H9 (cell line): Measurements from ENCODE around the gene NT5C2. TPM values are rescaled to one million over a fixed set of nuclear protein-coding genes. Genes with fewer than 3 reads are reported as not detected.

Source experiments
- DNase-seq: peaks from one replicate; pipeline ENCODE4 v3.0.0-alpha.2; 2017
- H2AFZ ChIP-seq: one replicate; pipeline ENCODE4 v1.6.1; 2013; ENCODE audit warnings: mild to moderate bottlenecking, low read length, control low read depth, moderate library complexity
- H2AK5ac ChIP-seq: 2 replicates; pipeline ENCODE4 v1.6.1; 2013; ENCODE audit warnings: low read length, control low read depth, mixed read lengths; ENCODE audit not compliant: insufficient read length
- H2BK120ac ChIP-seq: one replicate; pipeline ENCODE4 v1.6.1; 2013; ENCODE audit warnings: low read depth, mild to moderate bottlenecking, low read length, control low read depth, inconsistent platforms; ENCODE audit not compliant: poor library complexity, severe bottlenecking
- H2BK12ac ChIP-seq: 2 replicates; pipeline ENCODE4 v1.6.1; 2013; ENCODE audit warnings: low read length, control low read depth, mixed read lengths, low read depth; ENCODE audit not compliant: insufficient read length
- H2BK15ac ChIP-seq: 2 replicates; pipeline ENCODE4 v1.6.1; 2013; ENCODE audit warnings: low read depth, low read length, control low read depth
- H2BK20ac ChIP-seq: one replicate; pipeline ENCODE4 v1.6.1; 2013; ENCODE audit warnings: low read depth, mild to moderate bottlenecking, low read length, control low read depth, inconsistent platforms; ENCODE audit not compliant: poor library complexity, severe bottlenecking
- H2BK5ac ChIP-seq: 2 replicates; pipeline ENCODE4 v1.6.1; 2013; ENCODE audit warnings: low read length, control low read depth, mixed read lengths; ENCODE audit not compliant: insufficient read length
- H3K14ac ChIP-seq: 2 replicates; pipeline ENCODE4 v1.6.1; 2013; ENCODE audit warnings: low read length, control low read depth; ENCODE audit not compliant: insufficient read depth
- H3K18ac ChIP-seq: 2 replicates; pipeline ENCODE4 v1.6.1; 2013; ENCODE audit warnings: low read depth, mild to moderate bottlenecking, mixed read lengths, low read length, control low read depth; ENCODE audit not compliant: insufficient read length
- H3K23ac ChIP-seq: 2 replicates; pipeline ENCODE4 v1.6.1; 2013; ENCODE audit warnings: low read length, control low read depth, mixed read lengths, low read depth; ENCODE audit not compliant: insufficient read length
- H3K23me2 ChIP-seq: 2 replicates; pipeline ENCODE4 v1.6.1; 2013; ENCODE audit warnings: low read depth, mild to moderate bottlenecking, mixed read lengths, low read length, control low read depth; ENCODE audit not compliant: insufficient read length, poor library complexity, severe bottlenecking
- H3K27ac ChIP-seq: 2 replicates; pipeline ENCODE4 v1.5.1; 2013; ENCODE audit warnings: low read length, control low read depth, mixed read lengths, low read depth; ENCODE audit not compliant: insufficient read length
- H3K27me3 ChIP-seq: 2 replicates; pipeline ENCODE4 v1.6.1; 2013; ENCODE audit warnings: low read length, control low read depth, inconsistent platforms; ENCODE audit not compliant: insufficient read depth
- H3K4ac ChIP-seq: 2 replicates; pipeline ENCODE4 v1.6.1; 2013; ENCODE audit warnings: low read depth, mild to moderate bottlenecking, control low read depth, inconsistent platforms, low read length, moderate library complexity
- H3K4me1 ChIP-seq: 2 replicates; pipeline ENCODE4 v1.6.1; 2013; ENCODE audit warnings: low read length, control low read depth, inconsistent platforms; ENCODE audit not compliant: insufficient read depth
- H3K4me2 ChIP-seq: 2 replicates; pipeline ENCODE4 v1.6.1; 2013; ENCODE audit warnings: low read length, control low read depth, mixed read lengths; ENCODE audit not compliant: insufficient read length, insufficient read depth
- H3K56ac ChIP-seq: 2 replicates; pipeline ENCODE4 v1.6.1; 2013; ENCODE audit warnings: low read depth, mild to moderate bottlenecking, mixed read lengths, low read length, control low read depth; ENCODE audit not compliant: insufficient read length
- H3K79me1 ChIP-seq: 2 replicates; pipeline ENCODE4 v1.6.1; 2013; ENCODE audit warnings: low read depth, mild to moderate bottlenecking, moderate library complexity, low read length, control low read depth, inconsistent platforms; ENCODE audit not compliant: insufficient read depth, poor library complexity, severe bottlenecking
- H3K79me2 ChIP-seq: 2 replicates; pipeline ENCODE4 v1.6.1; 2013; ENCODE audit warnings: low read length, control low read depth, inconsistent platforms; ENCODE audit not compliant: insufficient read depth
- H3K9ac ChIP-seq: 2 replicates; pipeline ENCODE4 v1.6.1; 2013; ENCODE audit warnings: low read length, control low read depth, mixed read lengths; ENCODE audit not compliant: insufficient read length; ENCODE audit errors: extremely low read depth
- H3K9me3 ChIP-seq: one replicate; pipeline ENCODE4 v1.6.1; 2013; ENCODE audit warnings: low read depth, low read length, inconsistent platforms; ENCODE audit not compliant: control insufficient read depth
- H3T11ph ChIP-seq: one replicate; pipeline ENCODE4 v1.6.1; 2013; ENCODE audit warnings: mild to moderate bottlenecking, low read length, control low read depth, inconsistent platforms
- H4K20me1 ChIP-seq: one replicate; pipeline ENCODE4 v1.6.1; 2013; ENCODE audit not compliant: control insufficient read depth, insufficient read length, insufficient read depth
- H4K5ac ChIP-seq: 2 replicates; pipeline ENCODE4 v1.6.1; 2013; ENCODE audit warnings: low read depth, mild to moderate bottlenecking, mixed read lengths, low read length, control low read depth; ENCODE audit not compliant: insufficient read length
- H4K8ac ChIP-seq: replicated peaks from 2 replicates; pipeline ENCODE4 v1.6.1; 2013; ENCODE audit warnings: low read length, control low read depth, mixed read lengths, low read depth; ENCODE audit not compliant: insufficient read length
- H4K91ac ChIP-seq: 2 replicates; pipeline ENCODE4 v1.6.1; 2013; ENCODE audit warnings: low read depth, mild to moderate bottlenecking, moderate library complexity, mixed read lengths, low read length, control low read depth; ENCODE audit not compliant: insufficient read length
- H3K27ac Mint-ChIP-seq, 3 experiments: 2 replicates in 2 of 3; 3 replicates in 1 of 3; pipeline ENCODE4 v1.8.0; 2020 to 2021; ENCODE audit warnings: mixed read lengths in 3 of 3, mild to moderate bottlenecking in 1 of 3, moderate library complexity in 1 of 3
- H3K27me3 Mint-ChIP-seq: 2 replicates; pipeline ENCODE4 v1.8.0; 2021; ENCODE audit warnings: low read depth, mild to moderate bottlenecking, moderate library complexity, mixed read lengths
- H3K36me3 Mint-ChIP-seq, 3 experiments: 2 replicates in 2 of 3; 3 replicates in 1 of 3; pipeline ENCODE4 v1.8.0; 2020 to 2021; ENCODE audit warnings: low read depth in 3 of 3, mixed read lengths in 3 of 3; ENCODE audit not compliant: insufficient read depth in 1 of 3
- H3K4me1 Mint-ChIP-seq, 2 experiments: 2 replicates each; pipeline ENCODE4 v1.8.0; 2020; ENCODE audit warnings: mixed read lengths in 2 of 2
- H3K4me3 Mint-ChIP-seq, 2 experiments: 2 replicates in 1 of 2; 3 replicates in 1 of 2; pipeline ENCODE4 v1.8.0; 2020 to 2021; ENCODE audit warnings: mild to moderate bottlenecking in 2 of 2, mixed read lengths in 2 of 2, moderate library complexity in 1 of 2
- H3K9me3 Mint-ChIP-seq, 2 experiments: 2 replicates in 1 of 2; 3 replicates in 1 of 2; pipeline ENCODE4 v1.8.0; 2020; ENCODE audit warnings: mild to moderate bottlenecking in 2 of 2, mixed read lengths in 2 of 2, moderate library complexity in 1 of 2
- CTCF ChIP-seq: fragments of 200-600 bp; sonication (generic); conservative IDR thresholded peaks from 3 replicates; pipeline ENCODE4 v1.8.0; 2021; ENCODE audit warnings: antibody characterized with exemption, mild to moderate bottlenecking
- WGBS: extraction: QIAGEN DNeasy Blood & Tissue Kit; methylation state at CpG from one replicate; pipeline ENCODE4 v1.1.7; 2013; ENCODE audit warnings: missing lambda C conversion rate, low lambda C conversion rate, mixed read lengths; ENCODE audit not compliant: insufficient read length; ENCODE audit errors: extremely low coverage; 5-methylcytosine and 5-hydroxymethylcytosine counted together
- total RNA-seq: library from RNA; stranded (reverse); gene quantifications from 2 replicates; pipeline ENCODE4 v1.2.1, GENCODE V29; 2021

NT5C2 gene
- total RNA-seq, 1 experiment from 2014 or later = 69.6 TPM

DNA sequence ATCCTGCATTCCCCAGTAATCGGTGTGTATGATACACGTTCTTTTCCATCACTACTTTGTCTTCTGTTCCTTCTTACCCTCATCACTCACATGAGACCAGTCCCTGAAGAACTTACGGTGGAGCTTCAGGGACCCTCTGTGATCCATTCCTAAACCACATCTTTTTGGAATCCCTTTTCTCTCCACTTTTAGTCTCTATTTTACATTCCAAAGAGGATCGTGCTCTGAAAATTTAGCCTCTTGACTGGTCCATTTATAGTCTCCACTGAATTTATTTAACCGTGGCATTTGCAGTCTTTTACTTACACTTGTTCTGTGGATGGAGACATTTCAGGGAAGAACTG is 109.1 kb downstream of the NT5C2 start:
- H3K27ac Mint-ChIP-seq = peak overlapping the region; percentile 16 to 36 (median 26); a peak in 4 of 7 replicates
- Histone ChIP-seq H3K27ac (no peak overlapping the region), H3K14ac (no peak overlapping the region), H3T11ph (no peak overlapping the region), H3K4ac (no peak overlapping the region), H3K23ac (no peak overlapping the region), H3K9me3 (no peaks in the 10 kb centered on the region), H2BK120ac (no peak overlapping the region), H4K8ac (no peak overlapping the region), H3K9ac (no peak overlapping the region), H3K4me1 (no peaks in the 10 kb centered on the region), H3K4me2 (no peak overlapping the region), H3K27me3 (no peaks in the 10 kb centered on the region), H3K56ac (no peak overlapping the region), H2BK5ac (no peak overlapping the region), H3K23me2 (no peaks in the 10 kb centered on the region), H4K20me1 (no peaks in the 10 kb centered on the region), H2AK5ac (no peak overlapping the region), H3K18ac (no peak overlapping the region), H2AFZ (no peak overlapping the region), H2BK20ac (no peak overlapping the region), H2BK15ac (no peak overlapping the region), H2BK12ac (no peak overlapping the region), H3K79me2 (no peaks in the 10 kb centered on the region), H4K5ac (no peak overlapping the region), H4K91ac (no peak overlapping the region), H3K79me1 (no peaks in the 10 kb centered on the region)
- no peak overlapping the region for H3K4me3 Mint-ChIP-seq
- H3K4me1 Mint-ChIP-seq = no peaks in the 10 kb centered on the region
- H3K9me3 Mint-ChIP-seq = no peaks in the 10 kb centered on the region
- TF ChIP-seq CTCF = no peak
- H3K36me3 Mint-ChIP-seq = peaks cover 0 to 35% (median 20%) of the 10 kb centered on the region in 3 experiments; a peak in 5 of 7 replicates
- no peak for DNase-seq
- no CpG with 5 or more reads among the region's 5 CpGs for WGBS
- H3K27me3 Mint-ChIP-seq = no peaks in the 10 kb centered on the region
